HL-60 (cell line): ENCODE measurements around the gene TRIM44.

Experiments used
- DNase-seq, 2 experiments: peaks; one replicate each; pipeline ENCODE4 v3.0.0-alpha.2; 2010 to 2020; ENCODE audit warnings: low read depth in 1 of 2, low spot score in 1 of 2
- H3K27ac ChIP-seq: fragments of 250-450 bp; sonication (Bioruptor Pico); replicated peaks from 2 replicates; pipeline ENCODE4 v1.5.1; 2020; ENCODE audit warnings: mild to moderate bottlenecking, moderate library complexity
- H3K27me3 ChIP-seq: fragments of 250-450 bp; sonication (Bioruptor Pico); 2 replicates; pipeline ENCODE4 v1.5.1; 2021; ENCODE audit warnings: mild to moderate bottlenecking, moderate library complexity; ENCODE audit not compliant: insufficient read depth, poor library complexity, severe bottlenecking
- H3K4me3 ChIP-seq: replicated peaks from 2 replicates; pipeline ENCODE4 v1.5.1; 2011; ENCODE audit warnings: mild to moderate bottlenecking, control low read depth, low read length; ENCODE audit not compliant: insufficient read depth
- GABPA ChIP-seq: IDR thresholded peaks from 2 replicates; pipeline ENCODE4 v1.6.1; 2012; ENCODE audit warnings: low read depth
- POLR2AphosphoS5 ChIP-seq: IDR thresholded peaks from 2 replicates; pipeline ENCODE4 v1.6.1; 2012; ENCODE audit warnings: low read depth
- SPI1 ChIP-seq: IDR thresholded peaks from 2 replicates; pipeline ENCODE4 v1.6.1; 2012; ENCODE audit warnings: low read depth, mild to moderate bottlenecking, borderline replicate concordance
- TF ChIP-seq, protein P1 (sequence below): IDR thresholded peaks from one replicate; pipeline ENCODE4 v1.5.1; 2011; ENCODE audit warnings: low read length, control low read depth, inconsistent platforms; ENCODE audit not compliant: insufficient read depth
- TF ChIP-seq, protein P2 (sequence below): IDR thresholded peaks from 2 replicates; pipeline ENCODE4 v1.6.1; 2012; ENCODE audit warnings: low read depth; ENCODE audit not compliant: insufficient replicate concordance

TRIM44 gene

DNA sequence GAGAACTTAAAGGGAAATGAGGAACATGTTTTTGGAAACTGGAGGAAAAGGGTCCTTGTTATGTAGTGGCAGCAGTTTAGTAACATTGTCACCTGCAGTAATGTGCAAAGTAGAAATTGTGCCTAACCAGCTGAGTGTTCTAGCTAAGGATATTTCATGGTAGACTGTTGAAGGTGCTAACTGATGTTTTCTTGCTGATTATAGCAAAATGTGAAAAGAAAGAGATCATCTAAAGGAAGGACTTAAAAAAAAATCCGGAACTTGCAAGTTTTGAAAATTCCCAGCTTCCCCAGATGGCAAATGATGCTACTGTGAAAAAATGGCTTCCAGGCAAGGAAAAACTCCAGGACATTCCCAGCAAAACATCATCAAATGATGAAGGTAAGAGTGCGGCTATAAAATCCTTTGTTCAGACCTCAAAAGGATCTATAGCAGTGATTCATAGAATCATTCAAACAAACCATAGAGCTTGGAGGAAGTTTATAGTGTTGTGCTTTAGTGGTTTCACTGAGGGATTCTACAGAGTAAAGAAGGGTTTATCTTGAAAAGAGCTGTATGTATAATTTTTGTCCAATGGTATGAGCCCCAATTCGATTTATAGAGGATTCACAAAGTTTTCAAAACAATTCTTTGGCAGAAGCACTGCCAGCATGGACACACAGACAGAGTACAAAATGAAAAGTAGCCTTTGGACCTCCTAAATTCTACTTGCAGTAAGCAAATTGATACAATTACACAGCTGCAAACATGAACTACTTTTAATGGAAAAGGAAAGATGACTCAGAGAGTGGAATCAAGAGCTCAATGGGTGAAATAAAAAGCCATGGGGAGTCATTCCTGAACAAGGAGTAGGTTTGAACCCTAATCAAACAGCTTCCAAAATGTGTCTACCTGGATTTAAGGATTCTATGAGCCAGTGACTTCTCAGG lies 4.3 kb upstream of the TRIM44 start:
- DNase-seq, result no peak
- no peak for TF ChIP-seq POLR2AphosphoS5
- TF ChIP-seq, protein P1, sequence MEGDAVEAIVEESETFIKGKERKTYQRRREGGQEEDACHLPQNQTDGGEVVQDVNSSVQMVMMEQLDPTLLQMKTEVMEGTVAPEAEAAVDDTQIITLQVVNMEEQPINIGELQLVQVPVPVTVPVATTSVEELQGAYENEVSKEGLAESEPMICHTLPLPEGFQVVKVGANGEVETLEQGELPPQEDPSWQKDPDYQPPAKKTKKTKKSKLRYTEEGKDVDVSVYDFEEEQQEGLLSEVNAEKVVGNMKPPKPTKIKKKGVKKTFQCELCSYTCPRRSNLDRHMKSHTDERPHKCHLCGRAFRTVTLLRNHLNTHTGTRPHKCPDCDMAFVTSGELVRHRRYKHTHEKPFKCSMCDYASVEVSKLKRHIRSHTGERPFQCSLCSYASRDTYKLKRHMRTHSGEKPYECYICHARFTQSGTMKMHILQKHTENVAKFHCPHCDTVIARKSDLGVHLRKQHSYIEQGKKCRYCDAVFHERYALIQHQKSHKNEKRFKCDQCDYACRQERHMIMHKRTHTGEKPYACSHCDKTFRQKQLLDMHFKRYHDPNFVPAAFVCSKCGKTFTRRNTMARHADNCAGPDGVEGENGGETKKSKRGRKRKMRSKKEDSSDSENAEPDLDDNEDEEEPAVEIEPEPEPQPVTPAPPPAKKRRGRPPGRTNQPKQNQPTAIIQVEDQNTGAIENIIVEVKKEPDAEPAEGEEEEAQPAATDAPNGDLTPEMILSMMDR, result no peak
- no peak for TF ChIP-seq SPI1
- TF ChIP-seq GABPA, result no peak
- TF ChIP-seq, protein P2, sequence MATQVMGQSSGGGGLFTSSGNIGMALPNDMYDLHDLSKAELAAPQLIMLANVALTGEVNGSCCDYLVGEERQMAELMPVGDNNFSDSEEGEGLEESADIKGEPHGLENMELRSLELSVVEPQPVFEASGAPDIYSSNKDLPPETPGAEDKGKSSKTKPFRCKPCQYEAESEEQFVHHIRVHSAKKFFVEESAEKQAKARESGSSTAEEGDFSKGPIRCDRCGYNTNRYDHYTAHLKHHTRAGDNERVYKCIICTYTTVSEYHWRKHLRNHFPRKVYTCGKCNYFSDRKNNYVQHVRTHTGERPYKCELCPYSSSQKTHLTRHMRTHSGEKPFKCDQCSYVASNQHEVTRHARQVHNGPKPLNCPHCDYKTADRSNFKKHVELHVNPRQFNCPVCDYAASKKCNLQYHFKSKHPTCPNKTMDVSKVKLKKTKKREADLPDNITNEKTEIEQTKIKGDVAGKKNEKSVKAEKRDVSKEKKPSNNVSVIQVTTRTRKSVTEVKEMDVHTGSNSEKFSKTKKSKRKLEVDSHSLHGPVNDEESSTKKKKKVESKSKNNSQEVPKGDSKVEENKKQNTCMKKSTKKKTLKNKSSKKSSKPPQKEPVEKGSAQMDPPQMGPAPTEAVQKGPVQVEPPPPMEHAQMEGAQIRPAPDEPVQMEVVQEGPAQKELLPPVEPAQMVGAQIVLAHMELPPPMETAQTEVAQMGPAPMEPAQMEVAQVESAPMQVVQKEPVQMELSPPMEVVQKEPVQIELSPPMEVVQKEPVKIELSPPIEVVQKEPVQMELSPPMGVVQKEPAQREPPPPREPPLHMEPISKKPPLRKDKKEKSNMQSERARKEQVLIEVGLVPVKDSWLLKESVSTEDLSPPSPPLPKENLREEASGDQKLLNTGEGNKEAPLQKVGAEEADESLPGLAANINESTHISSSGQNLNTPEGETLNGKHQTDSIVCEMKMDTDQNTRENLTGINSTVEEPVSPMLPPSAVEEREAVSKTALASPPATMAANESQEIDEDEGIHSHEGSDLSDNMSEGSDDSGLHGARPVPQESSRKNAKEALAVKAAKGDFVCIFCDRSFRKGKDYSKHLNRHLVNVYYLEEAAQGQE, result no peak
- H3K4me3 ChIP-seq, result no peak overlapping the region
- H3K27ac ChIP-seq, result no peak overlapping the region
- H3K27me3 ChIP-seq, result no peaks in the 10 kb centered on the region

DNA sequence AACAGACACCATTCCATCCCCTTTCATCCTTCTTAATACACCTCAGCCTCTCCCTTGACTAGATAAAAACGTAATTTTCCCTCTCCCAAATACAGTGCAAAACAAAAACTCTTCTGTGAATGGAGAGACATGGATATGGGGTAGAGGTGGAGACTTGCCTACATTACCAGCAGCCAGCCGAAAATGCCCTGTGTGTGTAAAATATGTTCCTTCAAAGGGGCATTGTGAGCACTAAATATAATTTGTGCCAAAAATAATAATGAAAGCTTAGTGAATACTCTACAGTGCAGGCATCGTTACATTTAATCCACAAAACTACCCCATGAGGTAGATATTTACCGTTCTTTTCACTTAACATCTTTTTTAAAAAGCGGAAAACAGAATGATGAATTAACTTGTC lies 1.0 kb upstream of the TRIM44 start:
- TF ChIP-seq, protein P1, result no peak
- TF ChIP-seq GABPA (no peak), SPI1 (no peak), POLR2AphosphoS5 (no peak)
- TF ChIP-seq, protein P2, result no peak
- no peak overlapping the region for H3K27ac ChIP-seq
- DNase-seq, result no peak
- no peak overlapping the region for H3K4me3 ChIP-seq
- no peaks in the 10 kb centered on the region for H3K27me3 ChIP-seq

DNA sequence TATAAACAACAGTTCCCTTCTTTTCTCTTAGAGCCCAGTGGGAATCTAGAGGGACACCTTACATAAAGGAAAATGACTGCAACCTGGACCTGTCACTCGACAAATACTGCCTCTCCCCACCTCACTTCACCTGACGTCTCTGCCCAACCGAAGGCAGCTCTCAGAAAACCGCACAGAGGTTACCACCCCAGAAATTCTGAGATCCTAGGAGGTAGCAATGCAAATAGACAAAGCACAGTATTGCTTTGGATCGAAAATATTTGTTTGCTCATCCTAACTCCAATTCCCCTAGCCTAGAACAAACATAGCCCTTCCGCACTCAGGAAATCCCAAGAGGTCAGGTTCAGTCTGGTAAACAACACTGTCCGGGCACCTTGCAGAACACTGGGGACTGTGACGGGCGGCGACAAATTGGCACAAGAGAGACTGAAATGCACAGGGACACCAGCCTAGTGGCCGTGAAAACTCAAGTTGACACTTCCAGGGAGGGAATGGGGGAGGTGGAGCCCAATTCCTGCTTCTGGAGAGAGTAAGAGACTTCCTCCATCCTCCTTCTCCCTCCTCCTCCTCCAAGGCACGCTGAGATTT lies 420 bp upstream of the TRIM44 start:
- DNase-seq, result no peak
- no peak overlapping the region for H3K27ac ChIP-seq
- peak overlapping the region; percentile 43 for H3K4me3 ChIP-seq
- TF ChIP-seq, protein P2, result no peak
- no peaks in the 10 kb centered on the region for H3K27me3 ChIP-seq
